SK-N-SH (cell line): ENCODE data around the gene C21orf91.

Source experiments
- TEAD4 ChIP-seq: IDR thresholded peaks from 2 replicates; pipeline ENCODE4 v1.4.0; 2012; ENCODE audit warnings: mild to moderate bottlenecking, borderline replicate concordance; ENCODE audit not compliant: insufficient read depth
- TF ChIP-seq, protein P1 (sequence below): fragments of 200-600 bp; sonication (generic); IDR thresholded peaks from 2 replicates; pipeline ENCODE4 v1.6.1; 2017; ENCODE audit warnings: antibody characterized with exemption, mild to moderate bottlenecking, moderate library complexity

DNA sequence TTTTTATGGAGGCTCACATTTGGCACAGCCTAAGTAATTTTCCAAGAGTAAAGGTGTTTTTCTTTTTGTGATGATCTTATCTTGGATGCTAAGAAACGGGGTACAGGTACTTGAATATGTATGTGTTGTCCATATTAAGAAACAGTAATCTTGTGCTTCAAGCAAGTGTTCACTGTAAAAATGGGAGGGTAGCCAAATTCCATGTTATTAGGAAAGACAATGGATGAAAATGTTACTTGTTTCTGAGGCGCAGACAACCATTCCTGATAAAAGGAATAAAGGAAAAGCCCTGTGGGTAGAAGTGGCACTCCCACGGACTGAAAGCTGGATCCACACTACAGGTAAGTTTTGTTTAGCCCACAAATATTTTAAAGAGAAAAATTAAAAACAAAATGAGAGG, 15.6 kb downstream of the C21orf91 start:
- TF ChIP-seq, protein P1, sequence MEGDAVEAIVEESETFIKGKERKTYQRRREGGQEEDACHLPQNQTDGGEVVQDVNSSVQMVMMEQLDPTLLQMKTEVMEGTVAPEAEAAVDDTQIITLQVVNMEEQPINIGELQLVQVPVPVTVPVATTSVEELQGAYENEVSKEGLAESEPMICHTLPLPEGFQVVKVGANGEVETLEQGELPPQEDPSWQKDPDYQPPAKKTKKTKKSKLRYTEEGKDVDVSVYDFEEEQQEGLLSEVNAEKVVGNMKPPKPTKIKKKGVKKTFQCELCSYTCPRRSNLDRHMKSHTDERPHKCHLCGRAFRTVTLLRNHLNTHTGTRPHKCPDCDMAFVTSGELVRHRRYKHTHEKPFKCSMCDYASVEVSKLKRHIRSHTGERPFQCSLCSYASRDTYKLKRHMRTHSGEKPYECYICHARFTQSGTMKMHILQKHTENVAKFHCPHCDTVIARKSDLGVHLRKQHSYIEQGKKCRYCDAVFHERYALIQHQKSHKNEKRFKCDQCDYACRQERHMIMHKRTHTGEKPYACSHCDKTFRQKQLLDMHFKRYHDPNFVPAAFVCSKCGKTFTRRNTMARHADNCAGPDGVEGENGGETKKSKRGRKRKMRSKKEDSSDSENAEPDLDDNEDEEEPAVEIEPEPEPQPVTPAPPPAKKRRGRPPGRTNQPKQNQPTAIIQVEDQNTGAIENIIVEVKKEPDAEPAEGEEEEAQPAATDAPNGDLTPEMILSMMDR = no peak
- no peak for TF ChIP-seq TEAD4
